Kidney (tissue), 14 donors: Measurements from ENCODE around the gene TEKT1. TPM values are rescaled to one million over a fixed set of nuclear protein-coding genes. Genes with fewer than 3 reads are reported as not detected.

ENCODE experiments used
- DNase-seq, 5 donors: peaks; one replicate each; pipeline ENCODE4 v3.0.0-alpha.2; 2013 to 2020
- FAIRE-seq: peaks from 2 replicates; lab custom pipeline; 2012; peaks lifted over from hg19 to GRCh38; lab: Jason Lieb, UNC
- H3K27ac ChIP-seq, 2 donors: one replicate each; pipeline ENCODE4 v1.7.0; 2013; ENCODE audit warnings: low read depth in 2 of 2, low read length in 2 of 2, inconsistent platforms in 1 of 2
- H3K27me3 ChIP-seq: one replicate; pipeline ENCODE4 v1.7.1; 2013; ENCODE audit warnings: low read length, inconsistent platforms; ENCODE audit not compliant: control insufficient read depth, insufficient read depth
- H3K36me3 ChIP-seq, 3 donors: one replicate each; pipeline versions ENCODE4 v1.7.0 to v1.7.1; 2013; ENCODE audit warnings: low read length in 3 of 3, control low read depth in 1 of 3, inconsistent platforms in 1 of 3; ENCODE audit not compliant: insufficient read depth in 3 of 3, control insufficient read depth in 2 of 3
- H3K4me1 ChIP-seq, 3 donors: one replicate each; pipeline versions ENCODE4 v1.7.0 to v1.7.1; 2013; ENCODE audit warnings: low read length in 3 of 3, inconsistent platforms in 1 of 3, low read depth in 1 of 3; ENCODE audit not compliant: control insufficient read depth in 2 of 3, insufficient read depth in 2 of 3
- H3K4me3 ChIP-seq, 3 donors: one replicate each; pipeline versions ENCODE4 v1.7.0 to v1.8.1; 2013; ENCODE audit warnings: low read length in 3 of 3, control low read depth in 1 of 3, inconsistent platforms in 1 of 3
- H3K9ac ChIP-seq, 3 donors: one replicate each; pipeline versions ENCODE4 v1.7.0 to v1.7.1; 2013; ENCODE audit warnings: low read length in 3 of 3, control low read depth in 1 of 3, inconsistent platforms in 1 of 3
- H3K9me3 ChIP-seq, 3 donors: one replicate each; pipeline versions ENCODE4 v1.7.0 to v1.7.1; 2013; ENCODE audit warnings: low read length in 3 of 3, control low read depth in 1 of 3, inconsistent platforms in 1 of 3; ENCODE audit not compliant: control insufficient read depth in 2 of 3, insufficient read depth in 1 of 3
- CTCF ChIP-seq: IDR thresholded peaks from 3 replicates; pipeline ENCODE4 v1.5.1; 2012; ENCODE audit warnings: mild to moderate bottlenecking, moderate library complexity, borderline replicate concordance; ENCODE audit not compliant: insufficient read depth; ENCODE audit errors: extremely low read depth
- intact Hi-C: fragments of 100-400 bp; cut with DNase I; formaldehyde crosslinking; loops from one replicate; pipeline ENCODE4 v1.11.1; 2022
- polyA plus RNA-seq: library from polyadenylated mRNA; stranded (reverse); fragments of 350-450 nt; fragmentation: Illumina TruSeq; extraction: RNeasy Lipid Tissue Mini Kit (QIAGEN cat#74804); gene quantifications from one replicate; pipeline ENCODE4 v1.2.3, GENCODE V29; 2014; ENCODE audit warnings: low read depth, low replicate concordance; ENCODE audit not compliant: insufficient read depth
- total RNA-seq: library from RNA; stranded (reverse); fragmentation: NEBNext Ultra II Directional; extraction: Animal tissue kit (Norgen Biotek cat#: 25700); gene quantifications from one replicate; pipeline ENCODE4 v1.2.1, GENCODE V29; 2021
- donor health status: control.
- donor health status: control.
- donor health status: control.
- donor health status: control.
- donor health status: control.
- donor health status: DM: yes; HTN: yes; CAD: no.
- donor health status: Normal renal cell carcinoma (clear cell type).

The TEKT1 gene
- total and polyA plus RNA-seq, 2 donors from 2014 or later = 0.06 TPM; not detected in 1

- no peaks in the 10 kb centered on the region for H3K4me1 ChIP-seq
- no peak for DNase-seq
- TF ChIP-seq CTCF = no peak
- no peaks in the 10 kb centered on the region for H3K9me3 ChIP-seq
- H3K36me3 ChIP-seq = no peaks in the 10 kb centered on the region
- H3K27me3 ChIP-seq = no peaks in the 10 kb centered on the region
- intact Hi-C loops = no loop called here
- H3K4me3 ChIP-seq = no peak overlapping the region
- no peak overlapping the region for H3K27ac ChIP-seq
- FAIRE-seq = no peak
- H3K9ac ChIP-seq = no peak overlapping the region
Measured at GRCh38 chr17:6811510-6811909, 20.0 kb downstream of the TEKT1 start.

- no peaks in the 10 kb centered on the region for H3K36me3 ChIP-seq
- H3K9me3 ChIP-seq = no peaks in the 10 kb centered on the region
- intact Hi-C loops = no loop called here
- FAIRE-seq (no peak), DNase-seq (no peak)
- H3K9ac ChIP-seq = no peak overlapping the region
- no peaks in the 10 kb centered on the region for H3K4me1 ChIP-seq
- no peak for TF ChIP-seq CTCF
- H3K4me3 ChIP-seq = no peak overlapping the region
- H3K27me3 ChIP-seq = no peaks in the 10 kb centered on the region
- no peak overlapping the region for H3K27ac ChIP-seq
Measured at GRCh38 chr17:6800422-6801027, 31.0 kb downstream of the TEKT1 start.

GRCh38 chr17:6799738-6800137, 31.8 kb downstream of the TEKT1 start:
- FAIRE-seq (no peak), DNase-seq (no peak)
- H3K27ac ChIP-seq = no peak overlapping the region
- intact Hi-C loops = no loop called here
- H3K4me1 ChIP-seq = no peaks in the 10 kb centered on the region
- H3K4me3 ChIP-seq = no peak overlapping the region
- no peaks in the 10 kb centered on the region for H3K36me3 ChIP-seq
- TF ChIP-seq CTCF = no peak
- H3K9ac ChIP-seq = no peak overlapping the region
- H3K9me3 ChIP-seq = no peaks in the 10 kb centered on the region
- H3K27me3 ChIP-seq = no peaks in the 10 kb centered on the region
